ENCODE results near the gene GARS1. TPM values are rescaled to one million over a fixed set of nuclear protein-coding genes. Genes with fewer than 3 reads are reported as not detected.

Gene GARS1
- total RNA-seq, 4 donors from 2014 or later: 33.5 to 71.2 (median 58.1) TPM

DNA sequence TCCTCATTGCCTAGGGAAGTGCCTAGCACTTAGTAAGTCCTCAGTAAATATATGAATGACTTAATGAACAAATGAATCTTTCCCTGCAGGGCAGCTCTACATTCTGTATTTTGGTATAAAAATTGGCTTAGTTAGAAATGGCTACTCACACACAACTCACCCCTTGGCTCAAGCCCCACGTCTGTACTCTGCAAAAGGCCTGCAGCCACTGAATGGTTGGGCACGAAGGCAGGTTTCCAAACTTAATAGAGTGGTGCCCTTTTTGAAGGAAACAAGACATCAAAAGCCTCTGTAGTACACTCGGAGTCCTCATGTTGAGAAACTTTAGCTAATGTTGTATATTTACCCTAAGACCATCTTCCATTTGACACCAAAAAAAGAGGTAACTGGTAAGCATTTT is 51.0 kb downstream of the GARS1 start:
- H3K27me3 ChIP-seq: no peaks in the 10 kb centered on the region
- H3K9me3 ChIP-seq: no peaks in the 10 kb centered on the region
- H3K27ac ChIP-seq: no peak overlapping the region
- DNase-seq: no peak
- no peaks in the 10 kb centered on the region for H3K36me3 ChIP-seq
- no peaks in the 10 kb centered on the region for H3K4me1 ChIP-seq
- intact Hi-C loops (cut with DNase I; ENCODE audit: low total_unique reads): no loop called here
- H3K4me3 ChIP-seq: no peak overlapping the region
- TF ChIP-seq POLR2A (IDR thresholded peaks at IDR 0.05): no peak
- TF ChIP-seq, protein P1, sequence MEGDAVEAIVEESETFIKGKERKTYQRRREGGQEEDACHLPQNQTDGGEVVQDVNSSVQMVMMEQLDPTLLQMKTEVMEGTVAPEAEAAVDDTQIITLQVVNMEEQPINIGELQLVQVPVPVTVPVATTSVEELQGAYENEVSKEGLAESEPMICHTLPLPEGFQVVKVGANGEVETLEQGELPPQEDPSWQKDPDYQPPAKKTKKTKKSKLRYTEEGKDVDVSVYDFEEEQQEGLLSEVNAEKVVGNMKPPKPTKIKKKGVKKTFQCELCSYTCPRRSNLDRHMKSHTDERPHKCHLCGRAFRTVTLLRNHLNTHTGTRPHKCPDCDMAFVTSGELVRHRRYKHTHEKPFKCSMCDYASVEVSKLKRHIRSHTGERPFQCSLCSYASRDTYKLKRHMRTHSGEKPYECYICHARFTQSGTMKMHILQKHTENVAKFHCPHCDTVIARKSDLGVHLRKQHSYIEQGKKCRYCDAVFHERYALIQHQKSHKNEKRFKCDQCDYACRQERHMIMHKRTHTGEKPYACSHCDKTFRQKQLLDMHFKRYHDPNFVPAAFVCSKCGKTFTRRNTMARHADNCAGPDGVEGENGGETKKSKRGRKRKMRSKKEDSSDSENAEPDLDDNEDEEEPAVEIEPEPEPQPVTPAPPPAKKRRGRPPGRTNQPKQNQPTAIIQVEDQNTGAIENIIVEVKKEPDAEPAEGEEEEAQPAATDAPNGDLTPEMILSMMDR (IDR thresholded peaks at IDR 0.05): no peak

GRCh38 chr7:30646154-30646553 is 51.5 kb downstream of the GARS1 start:
- no peaks in the 10 kb centered on the region for H3K9me3 ChIP-seq
- H3K4me3 ChIP-seq: no peak overlapping the region
- TF ChIP-seq POLR2A (IDR thresholded peaks at IDR 0.05): no peak
- TF ChIP-seq, protein P1 (IDR thresholded peaks at IDR 0.05): no peak
- intact Hi-C loops (cut with DNase I; ENCODE audit: low total_unique reads): no loop called here
- H3K4me1 ChIP-seq: no peaks in the 10 kb centered on the region
- H3K36me3 ChIP-seq: no peaks in the 10 kb centered on the region
- DNase-seq: no peak
- no peaks in the 10 kb centered on the region for H3K27me3 ChIP-seq
- H3K27ac ChIP-seq: no peak overlapping the region

DNA sequence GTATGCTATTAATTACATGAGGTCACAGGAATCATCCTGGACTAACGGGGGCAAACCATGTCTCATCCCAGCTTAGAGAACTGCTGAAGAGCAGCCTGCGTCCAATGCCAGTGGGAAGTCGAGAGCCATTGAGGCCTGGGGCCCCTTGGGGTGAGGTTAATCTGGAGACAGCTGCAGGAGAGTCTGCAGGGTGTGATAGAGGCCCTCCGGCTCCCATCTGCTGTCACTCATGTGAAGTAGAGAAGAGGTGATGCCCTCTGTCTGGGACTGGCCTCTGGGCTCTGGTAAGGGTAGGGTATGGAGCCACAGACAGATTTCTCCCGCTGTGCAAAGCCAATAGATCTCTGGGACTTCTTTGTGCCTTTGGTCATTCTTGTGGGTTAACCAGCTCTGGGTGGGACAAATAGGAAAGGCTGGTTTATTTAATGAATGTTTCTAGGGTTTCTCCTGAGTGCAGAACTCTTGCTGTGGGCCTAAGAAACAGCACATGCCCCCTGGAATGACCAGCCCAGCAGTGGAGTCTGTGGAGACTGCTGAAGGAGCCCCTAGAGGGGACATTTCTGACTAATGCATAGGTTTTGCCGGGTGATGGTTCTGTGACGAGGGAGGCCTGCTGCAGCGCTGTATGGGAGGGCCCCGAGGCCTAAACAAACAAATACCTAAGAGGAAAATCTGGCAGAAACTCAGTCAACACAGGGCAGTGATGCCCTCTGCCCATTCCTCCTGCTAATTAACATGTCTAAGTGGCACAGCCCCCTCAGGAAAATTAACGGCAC is 53.1 kb downstream of the GARS1 start:
- intact Hi-C loops (cut with DNase I; ENCODE audit: low total_unique reads): no loop called here
- Histone ChIP-seq H3K36me3 (no peaks in the 10 kb centered on the region), H3K4me3 (no peak overlapping the region), H3K27me3 (no peaks in the 10 kb centered on the region), H3K27ac (no peak overlapping the region), H3K9me3 (no peaks in the 10 kb centered on the region), H3K4me1 (no peaks in the 10 kb centered on the region)
- no peak for TF ChIP-seq POLR2A (IDR thresholded peaks at IDR 0.05)
- TF ChIP-seq, protein P1 (IDR thresholded peaks at IDR 0.05): no peak
- DNase-seq: no peak

GRCh38 chr7:30648744-30649540 is 54.3 kb downstream of the GARS1 start:
- Histone ChIP-seq H3K9me3 (no peaks in the 10 kb centered on the region), H3K27ac (no peak overlapping the region), H3K27me3 (no peaks in the 10 kb centered on the region), H3K4me1 (no peaks in the 10 kb centered on the region), H3K36me3 (no peaks in the 10 kb centered on the region), H3K4me3 (no peak overlapping the region)
- DNase-seq: no peak
- intact Hi-C loops (cut with DNase I; ENCODE audit: low total_unique reads): no loop called here
- TF ChIP-seq POLR2A (IDR thresholded peaks at IDR 0.05): no peak
- TF ChIP-seq, protein P1 (IDR thresholded peaks at IDR 0.05): no peak
